B cell (primary cell): ENCODE data around the gene AMBRA1. TPM values are rescaled to one million over a fixed set of nuclear protein-coding genes. Genes with fewer than 3 reads are reported as not detected.

Experiments
- ATAC-seq: fragments of 200-7000 bp; cut with Tn5 transposase; one replicate; pipeline ENCODE4 v1.10.0; 2021; ENCODE audit warnings: low read depth, mild to moderate bottlenecking, moderate number of reproducible peaks, moderate library complexity
- CTCF ChIA-PET: fragments of 350-600 bp; sonication (Branson Sonifier 250); formaldehyde crosslinking; loops from one replicate; lab custom pipeline; 2021; ENCODE audit warnings: antibody characterized with exemption, inconsistent platforms; lab: Charles Lee
- POLR2A ChIA-PET: fragments of 350-600 bp; sonication (Branson Sonifier 250); formaldehyde crosslinking; loops from one replicate; lab custom pipeline; 2021; ENCODE audit warnings: antibody characterized with exemption; lab: Charles Lee
- DNase-seq: peaks from one replicate; pipeline ENCODE4 v3.0.0; 2013
- H2AFZ ChIP-seq: 2 replicates; pipeline ENCODE4 v1.6.1; 2012; ENCODE audit warnings: mild to moderate bottlenecking, low read depth, low read length; ENCODE audit not compliant: insufficient read depth, poor library complexity, severe bottlenecking
- H3K27ac ChIP-seq, 2 donors: 1 replicate in 1 of 2; 2 replicates in 1 of 2; pipeline ENCODE4 v1.5.1; 2012 to 2013; ENCODE audit warnings: low read length in 2 of 2, mild to moderate bottlenecking in 2 of 2, moderate library complexity in 1 of 2
- H3K27me3 ChIP-seq, 4 experiments: fragments of 200-600 bp in 1 of 4; sonication (generic) in 1 of 4; replicated peaks in 1 of 4; 1 replicate in 2 of 4; 2 replicates in 2 of 4; pipeline versions ENCODE4 v1.6.1 to v1.7.0; 2013 to 2016; ENCODE audit warnings: low read length in 3 of 4, mild to moderate bottlenecking in 2 of 4, mixed read lengths in 1 of 4, moderate library complexity in 1 of 4; ENCODE audit not compliant: insufficient read depth in 4 of 4, control insufficient read depth in 3 of 4; ENCODE audit errors: control extremely low read depth in 1 of 4
- H3K36me3 ChIP-seq, 2 experiments: replicated peaks in 1 of 2; 1 replicate in 1 of 2; 2 replicates in 1 of 2; pipeline versions ENCODE4 v1.6.1 to v1.7.1; 2013; ENCODE audit warnings: low read length in 1 of 2; ENCODE audit not compliant: insufficient read depth in 2 of 2, control insufficient read depth in 1 of 2; ENCODE audit errors: control extremely low read depth in 1 of 2, extremely low read depth in 1 of 2
- H3K4me1 ChIP-seq, 2 donors: fragments of 200-600 bp in 1 of 2; sonication (generic) in 1 of 2; 1 replicate in 1 of 2; 2 replicates in 1 of 2; pipeline versions ENCODE4 v1.5.1 to v1.6.1; 2013 to 2017; ENCODE audit warnings: low read length in 2 of 2; ENCODE audit not compliant: control insufficient read depth in 2 of 2, insufficient read depth in 2 of 2
- H3K4me2 ChIP-seq: replicated peaks from 2 replicates; pipeline ENCODE3; 2012; ENCODE audit warnings: mild to moderate bottlenecking, low read depth, low read length; ENCODE audit not compliant: poor library complexity, severe bottlenecking
- H3K4me3 ChIP-seq, 5 experiments: fragments of 200-600 bp in 1 of 5; sonication (generic) in 1 of 5; 1 replicate in 3 of 5; 2 replicates in 2 of 5; pipeline versions ENCODE4 v1.5.1 to v1.7.0; 2011 to 2016; ENCODE audit warnings: low read length in 4 of 5, mild to moderate bottlenecking in 4 of 5, low read depth in 2 of 5, control low read depth in 1 of 5, moderate library complexity in 1 of 5; ENCODE audit not compliant: insufficient read depth in 1 of 5; ENCODE audit errors: control extremely low read depth in 1 of 5, extremely low read depth in 1 of 5
- H3K79me2 ChIP-seq: fragments of 200-600 bp; sonication (generic); one replicate; pipeline ENCODE4 v1.6.0; 2016; ENCODE audit warnings: low read length; ENCODE audit not compliant: control insufficient read depth, insufficient read depth
- H3K9ac ChIP-seq: fragments of 200-600 bp; sonication (generic); 2 replicates; pipeline ENCODE4 v1.6.1; 2017; ENCODE audit warnings: mild to moderate bottlenecking, low read length, moderate library complexity
- H3K9me3 ChIP-seq, 3 donors: one replicate each; pipeline versions ENCODE4 v1.6.1 to v1.7.1; 2013; ENCODE audit warnings: low read length in 2 of 3; ENCODE audit not compliant: control insufficient read depth in 2 of 3, insufficient read depth in 1 of 3; ENCODE audit errors: control extremely low read depth in 1 of 3
- H4K20me1 ChIP-seq: 2 replicates; pipeline ENCODE4 v1.6.0; 2012; ENCODE audit warnings: mild to moderate bottlenecking, low read length; ENCODE audit not compliant: insufficient read depth, control insufficient read depth, poor library complexity, severe bottlenecking
- H3K27ac Mint-ChIP-seq: one replicate; pipeline ENCODE4 v1.8.0; 2021; ENCODE audit warnings: mixed read lengths
- H3K27me3 Mint-ChIP-seq: one replicate; pipeline ENCODE4 v1.8.0; 2021; ENCODE audit warnings: mixed read lengths
- H3K4me1 Mint-ChIP-seq: one replicate; pipeline ENCODE4 v1.8.0; 2021; ENCODE audit warnings: mixed read lengths
- H3K4me3 Mint-ChIP-seq: one replicate; pipeline ENCODE4 v1.8.0; 2021; ENCODE audit warnings: mixed read lengths
- H3K9me3 Mint-ChIP-seq: one replicate; pipeline ENCODE4 v1.8.0; 2022; ENCODE audit warnings: mixed read lengths; ENCODE audit not compliant: insufficient read depth
- EZH2 ChIP-seq: IDR thresholded peaks from 2 replicates; pipeline ENCODE4 v1.6.1; 2012; ENCODE audit warnings: borderline replicate concordance, low read depth, mild to moderate bottlenecking, moderate library complexity, low read length; ENCODE audit not compliant: insufficient read depth, poor library complexity, severe bottlenecking
- WGBS: methylation state at CpG from one replicate; pipeline ENCODE4 v1.1.5; 2013; ENCODE audit warnings: missing lambda C conversion rate; ENCODE audit not compliant: insufficient coverage; 5-methylcytosine and 5-hydroxymethylcytosine counted together
- intact Hi-C: fragments of 100-400 bp; cut with micrococcal nuclease; formaldehyde crosslinking; loops from one replicate; pipeline ENCODE4 v1.10.0; 2022
- polyA plus RNA-seq: library from polyadenylated mRNA; depleted of rRNA; stranded (reverse); fragments of >200 nt; gene quantifications from 2 replicates; pipeline ENCODE4 v1.2.3, GENCODE V29; 2012
- total RNA-seq, 2 donors: library from RNA; stranded (reverse); fragments of 120-200 nt in 1 of 2; gene quantifications; 1 replicate in 1 of 2; 2 replicates in 1 of 2; pipeline versions ENCODE4 v1.2.3 to v1.2.4, GENCODE V29; 2013 to 2022
- TF ChIP-seq, protein P1 (sequence below): fragments of 200-600 bp; IDR thresholded peaks from one replicate; pipeline ENCODE4 v1.8.0; 2022; ENCODE audit warnings: antibody characterized with exemption, mild to moderate bottlenecking

AMBRA1 gene
- total and polyA plus RNA-seq, 2 donors (not counting 1 experiment from before 2014, with no cell fraction given) = 13.8 to 36.1 TPM

DNA sequence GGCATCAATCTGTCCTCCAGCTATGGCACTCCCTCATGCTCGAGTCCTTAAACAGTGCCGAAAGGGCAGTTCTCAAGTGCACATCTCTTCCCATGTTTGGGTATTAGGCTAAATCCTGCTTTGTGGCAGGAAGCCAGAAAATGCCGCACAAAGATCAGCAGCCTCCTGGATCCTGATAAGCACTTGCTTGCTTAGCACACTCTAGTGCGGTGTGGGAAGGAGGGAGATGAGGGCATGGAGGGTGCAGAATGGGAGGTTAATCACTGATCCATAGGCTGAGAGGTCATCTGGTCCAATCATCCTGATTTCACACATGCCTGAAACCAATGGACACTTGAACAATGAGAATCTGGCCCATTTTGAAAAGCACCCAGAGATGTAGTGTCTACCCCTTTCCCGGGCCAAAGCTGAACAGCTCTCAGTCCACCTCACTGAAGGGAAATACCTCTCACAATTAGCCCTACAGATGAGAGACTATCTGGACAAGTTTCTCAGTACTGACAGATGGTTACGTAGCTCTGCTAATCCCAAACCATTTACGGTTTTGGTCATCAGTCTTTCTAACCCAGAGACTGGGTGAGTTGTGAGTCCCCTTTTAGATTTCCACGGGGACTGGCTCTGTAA lies 172.5 kb downstream of the AMBRA1 start:
- H3K27ac Mint-ChIP-seq = no peak overlapping the region

GRCh38 chr11:46420513-46420912 lies 173.3 kb downstream of the AMBRA1 start:
- Mint-ChIP-seq H3K27me3 (no peaks in the 10 kb centered on the region), H3K4me1 (no peaks in the 10 kb centered on the region), H3K4me3 (no peak overlapping the region), H3K27ac (no peak overlapping the region), H3K9me3 (no peaks in the 10 kb centered on the region)
- no peak for DNase-seq
- H3K27ac ChIP-seq = no peak overlapping the region
- H3K4me3 ChIP-seq = no peak overlapping the region
- H3K9me3 ChIP-seq = no peaks in the 10 kb centered on the region
- no peaks in the 10 kb centered on the region for H4K20me1 ChIP-seq
- H3K4me2 ChIP-seq = no peak overlapping the region
- H2AFZ ChIP-seq = no peak overlapping the region
- TF ChIP-seq EZH2 = no peak
- TF ChIP-seq, protein P1, sequence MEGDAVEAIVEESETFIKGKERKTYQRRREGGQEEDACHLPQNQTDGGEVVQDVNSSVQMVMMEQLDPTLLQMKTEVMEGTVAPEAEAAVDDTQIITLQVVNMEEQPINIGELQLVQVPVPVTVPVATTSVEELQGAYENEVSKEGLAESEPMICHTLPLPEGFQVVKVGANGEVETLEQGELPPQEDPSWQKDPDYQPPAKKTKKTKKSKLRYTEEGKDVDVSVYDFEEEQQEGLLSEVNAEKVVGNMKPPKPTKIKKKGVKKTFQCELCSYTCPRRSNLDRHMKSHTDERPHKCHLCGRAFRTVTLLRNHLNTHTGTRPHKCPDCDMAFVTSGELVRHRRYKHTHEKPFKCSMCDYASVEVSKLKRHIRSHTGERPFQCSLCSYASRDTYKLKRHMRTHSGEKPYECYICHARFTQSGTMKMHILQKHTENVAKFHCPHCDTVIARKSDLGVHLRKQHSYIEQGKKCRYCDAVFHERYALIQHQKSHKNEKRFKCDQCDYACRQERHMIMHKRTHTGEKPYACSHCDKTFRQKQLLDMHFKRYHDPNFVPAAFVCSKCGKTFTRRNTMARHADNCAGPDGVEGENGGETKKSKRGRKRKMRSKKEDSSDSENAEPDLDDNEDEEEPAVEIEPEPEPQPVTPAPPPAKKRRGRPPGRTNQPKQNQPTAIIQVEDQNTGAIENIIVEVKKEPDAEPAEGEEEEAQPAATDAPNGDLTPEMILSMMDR = no peak
- peaks cover 3 to 49% of the 10 kb centered on the region in 2 experiments for H3K36me3 ChIP-seq
- no peaks in the 10 kb centered on the region for H3K27me3 ChIP-seq
- H3K4me1 ChIP-seq = no peaks in the 10 kb centered on the region
- WGBS = no CpG with 5 or more reads among the region's 1 CpG
- ChIA-PET CTCF (no interaction called here), POLR2A (no interaction called here)
- H3K79me2 ChIP-seq = no peaks in the 10 kb centered on the region
- ATAC-seq = no peak
- no peak overlapping the region for H3K9ac ChIP-seq
- intact Hi-C loops = no loop called here

More for the DNA sequence above, 172.5 kb downstream of the AMBRA1 start:
- peaks cover 3 to 42% of the 10 kb centered on the region in 2 experiments for H3K36me3 ChIP-seq
- H3K4me1 ChIP-seq = no peaks in the 10 kb centered on the region
- WGBS = 97% methylated on average over 6 of the region's 8 CpGs
- no peak overlapping the region for H3K4me2 ChIP-seq
- H3K9ac ChIP-seq = no peak overlapping the region
- DNase-seq = no peak
- Mint-ChIP-seq H3K27me3 (no peaks in the 10 kb centered on the region), H3K4me3 (no peak overlapping the region), H3K9me3 (no peaks in the 10 kb centered on the region), H3K4me1 (no peaks in the 10 kb centered on the region)
- H3K27me3 ChIP-seq = no peaks in the 10 kb centered on the region
- intact Hi-C loops = no loop called here
- ATAC-seq = no peak
- H3K27ac ChIP-seq = no peak overlapping the region
- TF ChIP-seq, protein P1 = no peak
- no peak for TF ChIP-seq EZH2
- H3K4me3 ChIP-seq = no peak overlapping the region
- no peaks in the 10 kb centered on the region for H4K20me1 ChIP-seq
- no peak overlapping the region for H2AFZ ChIP-seq
- CTCF ChIA-PET = no interaction called here
- POLR2A ChIA-PET = no interaction called here
- H3K9me3 ChIP-seq = no peaks in the 10 kb centered on the region
- H3K79me2 ChIP-seq = no peaks in the 10 kb centered on the region
